Measurements from ENCODE around the gene HLA-A. TPM values are rescaled to one million over a fixed set of nuclear protein-coding genes. Genes with fewer than 3 reads are reported as not detected.

Gene HLA-A
- total and polyA plus RNA-seq, 2 of the 13 experiments (the other 11 are each of a cell fraction or from before 2014, with no cell fraction given) = 345 to 527 TPM

GRCh38 chr6:29976588-29977424 lies 34.5 kb downstream of the HLA-A start (continued):
- TF ChIP-seq, protein P1, sequence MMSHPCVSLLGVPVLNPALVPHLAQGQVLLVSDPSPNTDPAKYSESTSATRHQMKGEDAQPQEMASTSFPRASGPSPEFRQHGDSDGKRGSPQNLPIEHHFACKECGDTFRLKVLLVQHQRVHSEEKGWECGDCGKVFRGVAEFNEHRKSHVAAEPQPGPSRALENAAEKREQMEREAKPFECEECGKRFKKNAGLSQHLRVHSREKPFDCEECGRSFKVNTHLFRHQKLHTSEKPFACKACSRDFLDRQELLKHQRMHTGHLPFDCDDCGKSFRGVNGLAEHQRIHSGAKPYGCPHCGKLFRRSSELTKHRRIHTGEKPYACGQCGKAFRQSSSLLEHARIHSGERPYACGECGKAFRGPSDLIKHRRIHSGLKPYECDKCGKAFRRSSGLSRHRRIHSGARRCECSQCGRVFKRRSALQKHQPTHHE (CRISPR knock-in tag; IDR thresholded peaks at IDR 0.05; ENCODE audit: borderline replicate concordance) = peak; percentile 67; the same call in 1 of the 2 replicates
- TF ChIP-seq ZFP1 (CRISPR knock-in tag; IDR thresholded peaks at IDR 0.05) (no peak), ZNF431 (CRISPR knock-in tag; IDR thresholded peaks at IDR 0.05; ENCODE audit: borderline replicate concordance, low read depth) (no peak), RXRB (CRISPR knock-in tag; IDR thresholded peaks at IDR 0.05; ENCODE audit: borderline replicate concordance) (peak; percentile 79; the same call in 1 of the 2 replicates), CREM (IDR thresholded peaks at IDR 0.05) (peak; percentile 70; the same call in 1 of the 2 replicates), CREM (CRISPR knock-in tag; IDR thresholded peaks at IDR 0.05) (no peak), USF2 (IDR thresholded peaks at IDR 0.05; ENCODE audit: low read depth, low read length) (no peak), USF2 (CRISPR knock-in tag; IDR thresholded peaks at IDR 0.05; ENCODE audit: borderline replicate concordance) (no peak), ZNF256 (CRISPR knock-in tag; conservative IDR thresholded peaks at IDR 0.05) (no peak), RERE (CRISPR knock-in tag; IDR thresholded peaks at IDR 0.05; ENCODE audit: low read depth) (no peak), KLF9 (CRISPR knock-in tag; IDR thresholded peaks at IDR 0.05; ENCODE audit: low read depth) (no peak), SRSF1 (optimal IDR thresholded peaks at IDR 0.05; ENCODE audit: low read depth, low read length) (no peak), POLR2A (IDR thresholded peaks at IDR 0.05; ENCODE audit: insufficient read depth in 1 of 2, low read depth in 2 of 2, low read length in 2 of 2) (peak; percentile 57 to 64; a peak in 3 of 4 replicates)
- TF ChIP-seq, protein P2, sequence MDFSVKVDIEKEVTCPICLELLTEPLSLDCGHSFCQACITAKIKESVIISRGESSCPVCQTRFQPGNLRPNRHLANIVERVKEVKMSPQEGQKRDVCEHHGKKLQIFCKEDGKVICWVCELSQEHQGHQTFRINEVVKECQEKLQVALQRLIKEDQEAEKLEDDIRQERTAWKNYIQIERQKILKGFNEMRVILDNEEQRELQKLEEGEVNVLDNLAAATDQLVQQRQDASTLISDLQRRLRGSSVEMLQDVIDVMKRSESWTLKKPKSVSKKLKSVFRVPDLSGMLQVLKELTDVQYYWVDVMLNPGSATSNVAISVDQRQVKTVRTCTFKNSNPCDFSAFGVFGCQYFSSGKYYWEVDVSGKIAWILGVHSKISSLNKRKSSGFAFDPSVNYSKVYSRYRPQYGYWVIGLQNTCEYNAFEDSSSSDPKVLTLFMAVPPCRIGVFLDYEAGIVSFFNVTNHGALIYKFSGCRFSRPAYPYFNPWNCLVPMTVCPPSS (IDR thresholded peaks at IDR 0.05) = no peak
- TF ChIP-seq, protein P3, sequence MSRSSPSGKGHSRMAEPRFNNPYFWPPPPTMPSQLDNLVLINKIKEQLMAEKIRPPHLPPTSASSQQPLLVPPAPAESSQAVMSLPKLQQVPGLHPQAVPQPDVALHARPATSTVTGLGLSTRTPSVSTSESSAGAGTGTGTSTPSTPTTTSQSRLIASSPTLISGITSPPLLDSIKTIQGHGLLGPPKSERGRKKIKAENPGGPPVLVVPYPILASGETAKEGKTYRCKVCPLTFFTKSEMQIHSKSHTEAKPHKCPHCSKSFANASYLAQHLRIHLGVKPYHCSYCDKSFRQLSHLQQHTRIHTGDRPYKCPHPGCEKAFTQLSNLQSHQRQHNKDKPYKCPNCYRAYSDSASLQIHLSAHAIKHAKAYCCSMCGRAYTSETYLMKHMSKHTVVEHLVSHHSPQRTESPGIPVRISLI (CRISPR knock-in tag; IDR thresholded peaks at IDR 0.05; ENCODE audit: borderline replicate concordance) = 0 out of 2 replicates have a peak, but pooled peaks have one; percentile 20

Measured in HepG2 (cell line).